ENCODE data around the gene ABCA3.

DNA sequence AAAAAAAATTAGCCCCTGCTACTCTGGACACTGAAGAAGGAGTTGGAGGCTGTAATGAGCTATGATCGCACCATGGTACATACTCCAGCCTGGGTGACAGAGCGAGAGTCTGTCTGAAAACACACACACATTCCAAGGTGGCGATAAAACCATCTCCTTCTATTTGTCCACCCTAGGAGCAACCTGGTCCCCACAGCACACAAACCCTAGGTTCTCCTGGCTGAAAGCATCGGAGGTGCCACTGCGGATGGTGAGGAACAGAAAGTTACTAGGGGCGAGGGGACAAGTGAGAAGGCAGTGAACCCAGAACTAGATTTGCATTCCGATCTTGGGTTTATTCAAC lies 87.8 kb downstream of the ABCA3 start:
- TF ChIP-seq, protein P1, sequence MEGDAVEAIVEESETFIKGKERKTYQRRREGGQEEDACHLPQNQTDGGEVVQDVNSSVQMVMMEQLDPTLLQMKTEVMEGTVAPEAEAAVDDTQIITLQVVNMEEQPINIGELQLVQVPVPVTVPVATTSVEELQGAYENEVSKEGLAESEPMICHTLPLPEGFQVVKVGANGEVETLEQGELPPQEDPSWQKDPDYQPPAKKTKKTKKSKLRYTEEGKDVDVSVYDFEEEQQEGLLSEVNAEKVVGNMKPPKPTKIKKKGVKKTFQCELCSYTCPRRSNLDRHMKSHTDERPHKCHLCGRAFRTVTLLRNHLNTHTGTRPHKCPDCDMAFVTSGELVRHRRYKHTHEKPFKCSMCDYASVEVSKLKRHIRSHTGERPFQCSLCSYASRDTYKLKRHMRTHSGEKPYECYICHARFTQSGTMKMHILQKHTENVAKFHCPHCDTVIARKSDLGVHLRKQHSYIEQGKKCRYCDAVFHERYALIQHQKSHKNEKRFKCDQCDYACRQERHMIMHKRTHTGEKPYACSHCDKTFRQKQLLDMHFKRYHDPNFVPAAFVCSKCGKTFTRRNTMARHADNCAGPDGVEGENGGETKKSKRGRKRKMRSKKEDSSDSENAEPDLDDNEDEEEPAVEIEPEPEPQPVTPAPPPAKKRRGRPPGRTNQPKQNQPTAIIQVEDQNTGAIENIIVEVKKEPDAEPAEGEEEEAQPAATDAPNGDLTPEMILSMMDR (IDR thresholded peaks at IDR 0.05) = no peak
- TF ChIP-seq POLR2A (IDR thresholded peaks at IDR 0.05) = no peak
- no peak for TF ChIP-seq EP300 (IDR thresholded peaks at IDR 0.05)

All from tibial nerve (tissue), 4 donors.